K562 (cell line): ENCODE data around the gene RHEB. TPM values are rescaled to one million over a fixed set of nuclear protein-coding genes. Genes with fewer than 3 reads are reported as not detected.

Experiments
- ASH1L ChIP-seq: fragments of 450-650 bp; IDR thresholded peaks from 2 replicates; pipeline ENCODE4 v1.6.1; 2018; ENCODE audit warnings: borderline replicate concordance, mild to moderate bottlenecking, low read depth; ENCODE audit not compliant: partially characterized antibody
- BDP1 ChIP-seq: IDR thresholded peaks from 3 replicates; pipeline ENCODE4 v1.6.1; 2011; ENCODE audit not compliant: insufficient read length, insufficient read depth
- E2F5 ChIP-seq: sonication (generic); formaldehyde crosslinking; IDR thresholded peaks from 2 replicates; pipeline ENCODE4 v1.8.0; 2022; ENCODE audit warnings: mild to moderate bottlenecking, missing genetic modification reagents
- ETV6 ChIP-seq, 3 experiments: fragments of 150-350 bp in 1 of 3; sonication (generic) in 1 of 3; formaldehyde crosslinking in 1 of 3; IDR thresholded peaks; 2 replicates each; pipeline versions ENCODE4 v1.6.1 to v1.8.0; 2014 to 2022; ENCODE audit warnings: borderline replicate concordance in 2 of 3, low read depth in 2 of 3, antibody characterized with exemption in 1 of 3, low read length in 1 of 3, mild to moderate bottlenecking in 1 of 3, missing genetic modification reagents in 1 of 3
- FOS ChIP-seq: IDR thresholded peaks from 3 replicates; pipeline ENCODE4 v1.6.1; 2011; ENCODE audit not compliant: insufficient read length; ENCODE audit errors: extremely low read depth
- FOSL1 ChIP-seq: fragments of 200-800 bp; sonication (Bioruptor generic); conservative IDR thresholded peaks from 2 replicates; pipeline ENCODE4 v1.6.1; 2016; ENCODE audit warnings: missing genetic modification characterization, missing compliant biosample characterization
- FOXJ3 ChIP-seq: sonication (generic); formaldehyde crosslinking; IDR thresholded peaks from 2 replicates; pipeline ENCODE4 v1.4.0; 2020; ENCODE audit warnings: mild to moderate bottlenecking, missing genetic modification reagents
- FOXP4 ChIP-seq: sonication (generic); formaldehyde crosslinking; IDR thresholded peaks from 2 replicates; pipeline ENCODE4 v1.8.0; 2022; ENCODE audit warnings: mild to moderate bottlenecking, missing genetic modification reagents, borderline replicate concordance
- KLF16 ChIP-seq: IDR thresholded peaks from 2 replicates; pipeline ENCODE4 v1.6.1; 2016; ENCODE audit warnings: antibody characterized with exemption
- SMAD4 ChIP-seq: fragments of 250-450 bp; sonication (Bioruptor Pico); conservative IDR thresholded peaks from 2 replicates; pipeline ENCODE4 v1.8.0; 2021; ENCODE audit warnings: inconsistent platforms, mild to moderate bottlenecking, moderate library complexity
- SP2 ChIP-seq: IDR thresholded peaks from 2 replicates; pipeline ENCODE4 v1.6.1; 2011; ENCODE audit warnings: mild to moderate bottlenecking, low read depth, low read length, moderate library complexity; ENCODE audit not compliant: poor library complexity, severe bottlenecking; ENCODE audit errors: extremely low read depth
- SRSF3 ChIP-seq: fragments of 200-400 bp; formaldehyde crosslinking; IDR thresholded peaks from 2 replicates; pipeline ENCODE4 v1.6.1; 2016; ENCODE audit warnings: mild to moderate bottlenecking, low read length, moderate library complexity; ENCODE audit not compliant: insufficient read depth
- STAG1 ChIP-seq: sonication (generic); formaldehyde crosslinking; IDR thresholded peaks from 2 replicates; pipeline ENCODE4 v1.5.0; 2020; ENCODE audit warnings: missing genetic modification reagents, borderline replicate concordance
- TARDBP ChIP-seq: fragments of 450-650 bp; IDR thresholded peaks from 2 replicates; pipeline ENCODE4 v1.6.1; 2016
- TOE1 ChIP-seq, 2 experiments: fragments of 450-650 bp in 1 of 2; sonication (generic) in 1 of 2; formaldehyde crosslinking in 1 of 2; IDR thresholded peaks; 2 replicates each; pipeline versions ENCODE4 v1.7.1 to v1.8.0; 2016 to 2022; ENCODE audit warnings: borderline replicate concordance in 2 of 2, mild to moderate bottlenecking in 2 of 2, antibody characterized with exemption in 1 of 2, inconsistent platforms in 1 of 2, low read depth in 1 of 2, missing genetic modification reagents in 1 of 2, moderate library complexity in 1 of 2
- ZNF280A ChIP-seq: fragments of 450-650 bp; IDR thresholded peaks from 2 replicates; pipeline ENCODE4 v1.6.1; 2018; ENCODE audit warnings: mild to moderate bottlenecking, low read depth; ENCODE audit not compliant: partially characterized antibody
- ZNF282 ChIP-seq: sonication (generic); formaldehyde crosslinking; IDR thresholded peaks from 2 replicates; pipeline ENCODE4 v1.8.1; 2023; ENCODE audit warnings: missing genetic modification reagents
- polyA plus RNA-seq, 8 experiments: library from polyadenylated mRNA; depleted of rRNA in 4 of 8; stranded (reverse) in 5 of 8; unstranded in 3 of 8; fragments of >200 nt; fragmentation: Nextera tagmentation in 2 of 8; fragmentation: Illumina TruSeq in 1 of 8; extraction: Ambion mirVana in 2 of 8; extraction: Trizol in 1 of 8; gene quantifications; 2 replicates each; pipeline versions ENCODE4 v1.2.1 to v1.2.3, GENCODE V29; 2011 to 2014; ENCODE audit warnings: inconsistent platforms in 1 of 8, missing spikeins in 1 of 8
- total RNA-seq, 7 experiments: library from RNA; depleted of rRNA in 6 of 7; stranded (reverse); fragments of >200 nt in 6 of 7; fragmentation: Illumina TruSeq in 2 of 7; extraction: Trizol in 2 of 7; gene quantifications; 2 replicates each; pipeline versions ENCODE4 v1.2.1 to v1.2.3, GENCODE V29; 2011 to 2021; ENCODE audit warnings: low replicate concordance in 1 of 7
- TF ChIP-seq, protein P1 (sequence below): fragments of 250-450 bp; sonication (Bioruptor Pico); IDR thresholded peaks from 2 replicates; pipeline ENCODE4 v1.5.0; 2021; ENCODE audit warnings: mild to moderate bottlenecking, moderate library complexity

Gene RHEB
- total and polyA plus RNA-seq, 9 of the 15 experiments (the other 6 are each of a cell fraction or from before 2014, with no cell fraction given), result 28.5 to 249 (median 182) TPM

DNA sequence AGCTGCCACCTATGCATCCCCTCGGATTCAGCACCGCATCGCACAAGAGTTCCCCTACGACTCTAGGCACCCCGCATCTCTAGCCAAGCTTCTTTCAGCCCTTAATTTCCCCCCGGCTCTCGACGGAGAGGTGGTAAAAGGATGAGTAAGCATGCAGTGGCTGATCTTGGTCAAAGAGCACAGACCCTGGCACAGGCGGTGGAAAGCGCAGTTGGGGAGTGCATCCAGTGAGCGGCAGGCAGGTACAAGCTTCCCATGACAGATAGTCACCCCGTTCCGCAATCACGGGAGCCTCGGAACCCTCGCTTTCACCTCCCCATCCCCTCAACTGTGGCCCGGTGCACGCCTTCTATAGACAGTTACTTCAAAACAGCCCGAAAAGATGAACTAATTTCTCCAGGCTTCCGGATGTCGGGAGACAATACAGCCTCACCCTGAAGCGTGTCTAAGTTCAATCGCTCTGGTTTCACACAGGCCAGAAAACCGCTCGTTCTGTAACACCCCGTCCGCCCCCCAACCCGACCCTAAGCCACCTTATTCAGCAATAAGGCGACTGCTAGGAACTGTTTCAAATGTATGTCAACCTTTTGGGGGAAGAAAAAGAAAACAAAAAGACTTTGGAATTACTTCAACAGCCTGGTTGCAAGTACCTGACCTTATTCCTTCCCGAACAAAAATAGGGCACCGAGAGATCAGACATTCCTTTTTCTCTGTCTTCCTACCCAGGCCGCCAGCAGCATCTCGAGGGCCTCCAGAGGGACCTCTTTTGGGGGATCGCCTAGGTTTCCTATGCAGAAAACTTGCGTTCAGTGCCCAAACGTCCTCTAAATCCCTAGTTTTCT is 1.4 kb downstream of the RHEB start (continued):
- TF ChIP-seq, protein P1, sequence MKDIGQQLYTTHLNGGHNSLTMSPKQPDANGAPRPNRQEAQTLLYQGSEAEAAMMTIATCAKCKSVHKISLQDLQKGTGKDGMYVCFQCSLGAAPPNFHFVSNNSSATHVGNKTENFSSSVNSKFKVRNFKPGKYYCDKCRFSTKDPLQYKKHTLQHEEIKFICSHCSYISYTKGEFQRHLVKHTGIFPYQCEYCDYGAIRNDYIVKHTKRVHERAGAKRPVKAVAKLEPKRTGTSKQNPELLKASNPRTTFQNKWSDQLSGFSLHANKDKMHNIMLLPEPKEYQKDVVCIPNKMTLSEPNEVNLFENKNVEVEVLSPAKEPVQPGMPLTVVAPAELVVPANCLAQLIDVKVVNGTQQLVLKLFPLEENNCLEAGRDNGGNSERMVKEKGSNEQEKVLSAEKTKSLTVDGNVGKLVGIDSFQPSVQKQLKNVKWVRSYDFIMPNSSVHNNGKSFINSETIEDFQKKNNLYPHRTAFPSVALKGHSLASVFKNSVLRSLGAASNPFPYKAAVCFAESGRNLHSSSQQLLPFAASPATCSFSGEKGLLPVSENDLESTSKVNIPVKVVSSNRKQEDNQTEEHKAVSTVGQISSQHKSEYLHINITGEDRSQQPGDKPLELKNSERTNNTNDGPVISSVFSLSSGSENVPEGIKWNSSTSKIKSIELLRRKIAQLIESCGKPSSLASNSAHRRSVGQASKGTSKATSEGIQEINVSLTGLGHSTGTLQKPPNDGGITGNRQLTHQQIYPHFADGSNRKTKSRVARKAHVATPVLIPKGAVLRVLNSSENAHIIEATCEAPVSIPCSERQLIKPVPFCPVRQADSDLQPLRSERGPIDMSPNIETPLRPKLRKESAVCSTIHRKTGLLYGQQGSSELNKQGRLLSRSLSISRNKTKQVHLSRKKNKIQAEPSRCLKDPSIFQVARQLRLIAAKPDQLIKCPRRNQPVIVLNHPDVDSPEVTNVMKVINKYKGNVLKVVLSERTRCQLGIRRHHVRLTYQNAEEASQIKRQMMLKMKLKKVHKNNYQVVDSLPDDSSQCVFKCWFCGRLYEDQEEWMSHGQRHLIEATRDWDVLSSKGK (CRISPR knock-in tag), result no peak
- TF ChIP-seq TOE1 (IDR thresholded peaks at IDR 0.05; ENCODE audit: borderline replicate concordance) (no peak), TOE1 (CRISPR knock-in tag; IDR thresholded peaks at IDR 0.05; ENCODE audit: borderline replicate concordance, low read depth) (no peak), FOS (no peak), TARDBP (peak; percentile 51; the same call in 1 of the 2 replicates), E2F5 (CRISPR knock-in tag) (no peak), SP2 (no peak), FOSL1 (tag) (0 out of 2 replicates have a peak, but pooled peaks have one; percentile 15), STAG1 (CRISPR knock-in tag) (no peak), KLF16 (no peak), ZNF280A (no peak), SRSF3 (no peak), FOXP4 (no peak), SMAD4 (no peak), ETV6 (IDR thresholded peaks at IDR 0.05; ENCODE audit: borderline replicate concordance in 1 of 2, low read depth in 2 of 2, low read length in 1 of 2) (no peak), ETV6 (CRISPR knock-in tag; IDR thresholded peaks at IDR 0.05; ENCODE audit: borderline replicate concordance) (no peak), ZNF282 (CRISPR knock-in tag) (no peak), ASH1L (no peak), BDP1 (no peak), FOXJ3 (CRISPR knock-in tag) (no peak)
